Keratinocyte (primary cell): Measurements from ENCODE around the gene GPR152. TPM values are rescaled to one million over a fixed set of nuclear protein-coding genes. Genes with fewer than 3 reads are reported as not detected.

Source experiments
- DNase-seq: peaks from one replicate; pipeline ENCODE4 v3.0.0-alpha.2; 2011; ENCODE audit warnings: low read depth, missing footprints, low spot score
- FAIRE-seq: peaks from 2 replicates; lab custom pipeline; 2011; peaks lifted over from hg19 to GRCh38; lab: Jason Lieb, UNC
- H2AFZ ChIP-seq: 2 replicates; pipeline ENCODE4 v1.6.0; 2012; ENCODE audit warnings: low read length, control low read depth, inconsistent platforms; ENCODE audit not compliant: control insufficient read depth
- H3K27ac ChIP-seq: 2 replicates; pipeline ENCODE4 v1.5.1; 2011; ENCODE audit warnings: low read length; ENCODE audit not compliant: control insufficient read depth, insufficient read depth
- H3K27me3 ChIP-seq: 3 replicates; pipeline ENCODE4 v1.6.0; 2011; ENCODE audit warnings: low read length; ENCODE audit not compliant: control insufficient read depth, insufficient read depth; ENCODE audit errors: extremely low read depth
- H3K36me3 ChIP-seq, 2 experiments: 2 replicates in 1 of 2; 3 replicates in 1 of 2; pipeline ENCODE4 v1.5.1; 2011; ENCODE audit warnings: low read length in 2 of 2, mild to moderate bottlenecking in 1 of 2; ENCODE audit not compliant: control insufficient read depth in 2 of 2, insufficient read depth in 2 of 2; ENCODE audit errors: extremely low read depth in 1 of 2
- H3K4me1 ChIP-seq: 3 replicates; pipeline ENCODE4 v1.5.1; 2011; ENCODE audit warnings: low read length; ENCODE audit not compliant: control insufficient read depth, insufficient read depth; ENCODE audit errors: extremely low read depth
- H3K4me2 ChIP-seq: 3 replicates; pipeline ENCODE4 v1.6.0; 2011; ENCODE audit warnings: low read depth, low read length; ENCODE audit not compliant: control insufficient read depth, insufficient read depth; ENCODE audit errors: extremely low read depth
- H3K4me3 ChIP-seq, 3 experiments: fragments of 200-600 bp in 1 of 3; sonication (generic) in 1 of 3; 2 replicates in 2 of 3; 3 replicates in 1 of 3; pipeline ENCODE4 v1.5.1; 2011 to 2016; ENCODE audit warnings: low read length in 3 of 3, mild to moderate bottlenecking in 3 of 3, control low read depth in 2 of 3, inconsistent platforms in 1 of 3, low read depth in 1 of 3, mixed read lengths in 1 of 3, mixed run types in 1 of 3, moderate library complexity in 1 of 3; ENCODE audit not compliant: control insufficient read depth in 2 of 3, insufficient read depth in 2 of 3; ENCODE audit errors: extremely low read depth in 1 of 3
- H3K79me2 ChIP-seq: 2 replicates; pipeline ENCODE4 v1.6.0; 2012; ENCODE audit warnings: low read length; ENCODE audit not compliant: control insufficient read depth, insufficient read depth
- H3K9ac ChIP-seq: 3 replicates; pipeline ENCODE4 v1.6.0; 2011; ENCODE audit warnings: low read length; ENCODE audit not compliant: control insufficient read depth, insufficient read depth; ENCODE audit errors: extremely low read depth
- H3K9me1 ChIP-seq: 3 replicates; pipeline ENCODE4 v1.6.0; 2011; ENCODE audit warnings: low read length; ENCODE audit not compliant: control insufficient read depth, insufficient read depth; ENCODE audit errors: extremely low read depth
- H3K9me3 ChIP-seq: 2 replicates; pipeline ENCODE4 v1.5.1; 2012; ENCODE audit warnings: low read depth, low read length; ENCODE audit not compliant: control insufficient read depth
- H4K20me1 ChIP-seq: 3 replicates; pipeline ENCODE4 v1.6.0; 2011; ENCODE audit warnings: low read length; ENCODE audit not compliant: control insufficient read depth, insufficient read depth; ENCODE audit errors: extremely low read depth
- EZH2 ChIP-seq: IDR thresholded peaks from one replicate; pipeline ENCODE4 v1.6.1; 2012; ENCODE audit warnings: inconsistent platforms, mild to moderate bottlenecking, low read length, moderate library complexity
- dilution Hi-C: fragments of 300-500 bp; cut with MboI; formaldehyde crosslinking; loops from one replicate; pipeline ENCODE4 v1.7.0; 2020; ENCODE audit warnings: low sequenced_read_pairs; ENCODE audit not compliant: extremely low pct_ligation_motif_present
- polyA plus RNA-seq, 5 experiments: library from polyadenylated mRNA; depleted of rRNA in 3 of 5; stranded (reverse) in 3 of 5; stranded (forward) in 1 of 5; unstranded in 1 of 5; fragments of >200 nt; gene quantifications; 1 replicate in 1 of 5; 2 replicates in 3 of 5; 3 replicates in 1 of 5; pipeline versions ENCODE4 v1.2.1 to v1.2.3, GENCODE V29; 2011 to 2012; ENCODE audit warnings: missing spikeins in 2 of 5, low read depth in 1 of 5, low replicate concordance in 1 of 5
- TF ChIP-seq, protein P1 (sequence below), 3 experiments: IDR thresholded peaks in 1 of 3; conservative IDR thresholded peaks in 1 of 3; optimal IDR thresholded peaks in 1 of 3; 2 replicates in 2 of 3; 3 replicates in 1 of 3; pipeline versions ENCODE3 to v1.5.1; 2011; ENCODE audit warnings: low read length in 3 of 3, mild to moderate bottlenecking in 3 of 3, moderate library complexity in 2 of 3, control low read depth in 1 of 3, inconsistent platforms in 1 of 3; ENCODE audit not compliant: insufficient read depth in 2 of 3; ENCODE audit errors: extremely low read depth in 1 of 3

The GPR152 gene
- polyA plus RNA-seq, 1 donor (not counting 4 experiments of a cell fraction or from before 2014, with no cell fraction given), result not detected

DNA sequence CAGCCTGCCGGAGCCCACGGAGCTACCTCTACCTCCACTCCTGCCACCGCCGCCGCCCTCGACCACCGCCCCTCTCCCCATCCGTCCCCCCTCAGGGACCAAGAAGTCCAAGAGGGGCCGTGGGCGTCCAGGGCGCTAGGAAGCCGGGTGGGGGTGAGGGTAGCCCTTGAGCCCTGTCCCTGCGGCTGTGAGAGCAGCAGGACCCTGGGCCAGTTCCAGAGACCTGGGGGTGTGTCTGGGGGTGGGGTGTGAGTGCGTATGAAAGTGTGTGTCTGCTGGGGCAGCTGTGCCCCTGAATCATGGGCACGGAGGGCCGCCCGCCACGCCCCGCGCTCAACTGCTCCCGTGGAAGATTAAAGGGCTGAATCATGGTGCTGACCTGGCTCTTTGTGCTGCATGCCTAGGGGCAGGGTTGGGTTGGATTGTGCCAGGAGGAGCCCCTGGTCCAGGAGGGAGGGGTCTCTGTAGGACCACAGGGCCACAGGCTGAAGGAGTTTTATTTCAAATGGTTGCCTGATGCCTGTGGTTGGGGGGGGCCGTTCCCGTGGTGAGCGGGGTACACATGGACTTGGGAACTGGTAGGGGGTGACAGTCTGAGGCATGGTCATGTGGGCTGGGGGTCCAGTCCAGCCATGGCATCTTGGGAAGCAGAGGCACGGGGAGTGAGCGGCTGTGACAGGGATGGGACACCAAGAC, 17.4 kb downstream of the GPR152 start:
- no peak for FAIRE-seq
- H3K79me2 ChIP-seq, result peaks cover 14% of the 10 kb centered on the region
- H3K9ac ChIP-seq, result no peak overlapping the region
- no peak for TF ChIP-seq EZH2
- TF ChIP-seq, protein P1, sequence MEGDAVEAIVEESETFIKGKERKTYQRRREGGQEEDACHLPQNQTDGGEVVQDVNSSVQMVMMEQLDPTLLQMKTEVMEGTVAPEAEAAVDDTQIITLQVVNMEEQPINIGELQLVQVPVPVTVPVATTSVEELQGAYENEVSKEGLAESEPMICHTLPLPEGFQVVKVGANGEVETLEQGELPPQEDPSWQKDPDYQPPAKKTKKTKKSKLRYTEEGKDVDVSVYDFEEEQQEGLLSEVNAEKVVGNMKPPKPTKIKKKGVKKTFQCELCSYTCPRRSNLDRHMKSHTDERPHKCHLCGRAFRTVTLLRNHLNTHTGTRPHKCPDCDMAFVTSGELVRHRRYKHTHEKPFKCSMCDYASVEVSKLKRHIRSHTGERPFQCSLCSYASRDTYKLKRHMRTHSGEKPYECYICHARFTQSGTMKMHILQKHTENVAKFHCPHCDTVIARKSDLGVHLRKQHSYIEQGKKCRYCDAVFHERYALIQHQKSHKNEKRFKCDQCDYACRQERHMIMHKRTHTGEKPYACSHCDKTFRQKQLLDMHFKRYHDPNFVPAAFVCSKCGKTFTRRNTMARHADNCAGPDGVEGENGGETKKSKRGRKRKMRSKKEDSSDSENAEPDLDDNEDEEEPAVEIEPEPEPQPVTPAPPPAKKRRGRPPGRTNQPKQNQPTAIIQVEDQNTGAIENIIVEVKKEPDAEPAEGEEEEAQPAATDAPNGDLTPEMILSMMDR (optimal IDR thresholded peaks at IDR 0.05 in 1 of 3, IDR thresholded peaks at IDR 0.05 in 1 of 3, conservative IDR thresholded peaks at IDR 0.05 in 1 of 3; ENCODE audit: extremely low read depth in 1 of 3, insufficient read depth in 2 of 3, low read length in 3 of 3), result no peak
- no peak overlapping the region for H3K4me3 ChIP-seq
- H3K27me3 ChIP-seq, result no peaks in the 10 kb centered on the region
- no peak overlapping the region for H3K27ac ChIP-seq
- no peak for DNase-seq
- H3K9me3 ChIP-seq, result no peaks in the 10 kb centered on the region
- peaks cover under 1% of the 10 kb centered on the region for H3K4me1 ChIP-seq
- H2AFZ ChIP-seq, result no peak overlapping the region
- no peaks in the 10 kb centered on the region for H3K9me1 ChIP-seq
- dilution Hi-C loops, result no loop called here
- no peak overlapping the region for H3K4me2 ChIP-seq
- peaks cover 5% of the 10 kb centered on the region for H4K20me1 ChIP-seq
- H3K36me3 ChIP-seq, result peaks cover 37 to 40% of the 10 kb centered on the region in 2 experiments

DNA sequence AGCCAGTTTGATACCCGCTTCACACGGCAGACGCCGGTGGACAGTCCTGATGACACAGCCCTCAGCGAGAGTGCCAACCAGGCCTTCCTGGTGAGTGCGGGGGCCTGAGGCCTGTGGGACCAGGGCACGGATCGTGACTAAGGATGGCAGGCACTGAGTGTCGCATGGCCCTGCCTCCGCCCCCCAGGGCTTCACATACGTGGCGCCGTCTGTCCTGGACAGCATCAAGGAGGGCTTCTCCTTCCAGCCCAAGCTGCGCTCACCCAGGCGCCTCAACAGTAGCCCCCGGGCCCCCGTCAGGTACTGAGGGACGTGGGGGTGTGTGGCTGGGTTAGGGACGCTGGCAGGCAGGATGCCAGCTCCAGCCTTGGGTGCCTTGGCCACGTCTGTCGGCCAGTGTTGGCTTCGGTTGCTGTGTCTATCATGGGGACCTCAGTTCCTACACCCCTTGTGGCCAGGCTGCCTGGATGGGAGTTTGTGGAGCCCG, 18.1 kb downstream of the GPR152 start:
- no peak overlapping the region for H3K4me2 ChIP-seq
- no peak overlapping the region for H3K4me3 ChIP-seq
- H3K9me3 ChIP-seq, result no peaks in the 10 kb centered on the region
- DNase-seq (no peak), FAIRE-seq (no peak)
- no peaks in the 10 kb centered on the region for H3K9me1 ChIP-seq
- H3K4me1 ChIP-seq, result peaks cover 8% of the 10 kb centered on the region
- peaks cover 18% of the 10 kb centered on the region for H3K79me2 ChIP-seq
- H3K36me3 ChIP-seq, result peaks cover 33 to 40% of the 10 kb centered on the region in 2 experiments
- TF ChIP-seq, protein P1 (optimal IDR thresholded peaks at IDR 0.05 in 1 of 3, IDR thresholded peaks at IDR 0.05 in 1 of 3, conservative IDR thresholded peaks at IDR 0.05 in 1 of 3; ENCODE audit: extremely low read depth in 1 of 3, insufficient read depth in 2 of 3, low read length in 3 of 3), result no peak
- no peak for TF ChIP-seq EZH2
- no peak overlapping the region for H3K27ac ChIP-seq
- no peak overlapping the region for H2AFZ ChIP-seq
- dilution Hi-C loops, result no loop called here
- no peaks in the 10 kb centered on the region for H3K27me3 ChIP-seq
- no peak overlapping the region for H3K9ac ChIP-seq
- H4K20me1 ChIP-seq, result peaks cover 5% of the 10 kb centered on the region
